ENCODE results near the gene SLITRK1.
A peak's percentile ranks its signal among the peaks of the same experiment; 100 is the strongest.

Gene SLITRK1

DNA sequence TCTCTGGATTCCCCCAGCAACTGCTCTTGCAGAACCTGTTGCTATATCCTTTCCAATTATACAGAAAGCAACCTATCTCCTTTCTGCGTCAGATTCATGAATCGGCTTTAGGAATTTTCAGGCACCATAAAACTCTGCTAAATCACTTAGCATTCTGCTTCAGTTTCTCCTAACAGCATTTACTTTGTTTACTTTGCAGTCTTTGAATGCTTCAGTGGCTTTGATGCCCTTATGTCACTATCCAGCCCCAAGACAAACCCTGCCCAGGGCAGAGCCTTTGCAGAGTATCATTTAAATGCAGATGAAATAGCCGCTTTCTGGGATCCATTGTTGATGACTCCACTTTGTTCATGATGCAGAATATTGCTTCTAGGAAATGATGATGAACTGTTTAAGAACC lies 43.1 kb downstream of the SLITRK1 start:
- no peak for TF ChIP-seq CTCF (IDR thresholded peaks at IDR 0.05; ENCODE audit: poor library complexity, severe bottlenecking)
- DNase-seq (ENCODE audit: low spot score) = no peak
- no peaks in the 10 kb centered on the region for H3K27me3 ChIP-seq (ENCODE audit: insufficient read depth, poor library complexity, severe bottlenecking)
- no peak overlapping the region for H3K27ac ChIP-seq (ENCODE audit: poor library complexity, severe bottlenecking)
- H3K4me3 ChIP-seq (ENCODE audit: severe bottlenecking) = no peak overlapping the region
- no peaks in the 10 kb centered on the region for H3K9me3 ChIP-seq (ENCODE audit: severe bottlenecking)
- H3K4me1 ChIP-seq (ENCODE audit: insufficient read depth, poor library complexity, severe bottlenecking) = no peaks in the 10 kb centered on the region
- ATAC-seq (ENCODE audit: low read depth) = no peak
- no peaks in the 10 kb centered on the region for H3K36me3 ChIP-seq (ENCODE audit: low read depth)

DNA sequence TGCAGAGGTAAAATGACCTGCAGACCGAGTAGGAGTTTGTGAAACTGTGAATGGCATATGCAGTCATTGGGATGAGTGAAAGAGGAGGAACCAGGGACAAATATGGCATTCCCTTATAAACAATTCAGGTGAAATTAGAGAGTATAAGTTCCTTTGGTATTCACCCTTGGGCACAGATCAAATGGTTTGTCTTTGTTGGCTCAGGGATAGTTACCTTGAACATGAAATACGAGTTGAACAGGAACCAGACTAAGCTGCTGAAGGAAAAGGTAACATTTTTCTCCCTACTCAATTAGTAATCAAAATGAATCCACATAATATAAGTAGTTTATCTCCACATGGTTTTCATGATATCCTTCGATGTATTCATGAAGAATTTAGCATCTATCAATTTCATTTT lies 50.5 kb downstream of the SLITRK1 start:
- no peak for DNase-seq (ENCODE audit: low spot score)
- TF ChIP-seq CTCF (IDR thresholded peaks at IDR 0.05; ENCODE audit: poor library complexity, severe bottlenecking) = no peak
- no peak overlapping the region for H3K4me3 ChIP-seq (ENCODE audit: severe bottlenecking)
- H3K27ac ChIP-seq (ENCODE audit: poor library complexity, severe bottlenecking) = no peak overlapping the region
- H3K27me3 ChIP-seq (ENCODE audit: insufficient read depth, poor library complexity, severe bottlenecking) = no peaks in the 10 kb centered on the region
- no peaks in the 10 kb centered on the region for H3K4me1 ChIP-seq (ENCODE audit: insufficient read depth, poor library complexity, severe bottlenecking)
- ATAC-seq (ENCODE audit: low read depth) = no peak
- no peaks in the 10 kb centered on the region for H3K9me3 ChIP-seq (ENCODE audit: severe bottlenecking)
- H3K36me3 ChIP-seq (ENCODE audit: low read depth) = no peaks in the 10 kb centered on the region

DNA sequence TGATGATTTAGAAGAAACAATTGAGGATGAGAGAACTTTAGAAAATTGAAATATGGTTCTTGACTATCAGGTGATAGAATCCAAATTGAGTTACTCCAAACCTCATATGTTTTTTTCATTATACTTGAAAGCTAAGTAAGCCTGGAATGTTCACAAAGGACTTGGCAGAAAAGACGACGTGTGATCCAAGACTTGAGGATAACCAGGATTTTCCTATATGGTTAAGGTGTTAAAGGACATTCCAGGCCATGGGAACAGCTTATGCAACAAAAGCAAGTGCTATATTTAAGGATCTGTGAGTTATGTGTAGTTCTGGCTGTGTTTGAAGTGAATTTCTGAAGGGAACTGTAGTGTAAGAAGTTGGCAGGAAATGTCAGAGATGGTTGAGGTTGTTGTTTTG lies 52.5 kb downstream of the SLITRK1 start:
- DNase-seq (ENCODE audit: low spot score) = no peak
- H3K27ac ChIP-seq (ENCODE audit: poor library complexity, severe bottlenecking) = no peak overlapping the region
- no peaks in the 10 kb centered on the region for H3K36me3 ChIP-seq (ENCODE audit: low read depth)
- TF ChIP-seq CTCF (IDR thresholded peaks at IDR 0.05; ENCODE audit: poor library complexity, severe bottlenecking) = no peak
- ATAC-seq (ENCODE audit: low read depth) = no peak
- no peaks in the 10 kb centered on the region for H3K4me1 ChIP-seq (ENCODE audit: insufficient read depth, poor library complexity, severe bottlenecking)
- no peak overlapping the region for H3K4me3 ChIP-seq (ENCODE audit: severe bottlenecking)
- no peaks in the 10 kb centered on the region for H3K9me3 ChIP-seq (ENCODE audit: severe bottlenecking)
- H3K27me3 ChIP-seq (ENCODE audit: insufficient read depth, poor library complexity, severe bottlenecking) = no peaks in the 10 kb centered on the region

GRCh38 chr13:83827338-83827737 lies 54.9 kb downstream of the SLITRK1 start:
- H3K9me3 ChIP-seq (ENCODE audit: severe bottlenecking) = no peaks in the 10 kb centered on the region
- H3K4me3 ChIP-seq (ENCODE audit: severe bottlenecking) = no peak overlapping the region
- H3K4me1 ChIP-seq (ENCODE audit: insufficient read depth, poor library complexity, severe bottlenecking) = no peaks in the 10 kb centered on the region
- H3K27ac ChIP-seq (ENCODE audit: poor library complexity, severe bottlenecking) = no peak overlapping the region
- TF ChIP-seq CTCF (IDR thresholded peaks at IDR 0.05; ENCODE audit: poor library complexity, severe bottlenecking) = no peak
- ATAC-seq (ENCODE audit: low read depth) (peak; percentile 29; the same call in 1 of the 3 replicates), DNase-seq (ENCODE audit: low spot score) (no peak)
- H3K36me3 ChIP-seq (ENCODE audit: low read depth) = no peaks in the 10 kb centered on the region
- H3K27me3 ChIP-seq (ENCODE audit: insufficient read depth, poor library complexity, severe bottlenecking) = no peaks in the 10 kb centered on the region
